Frontal cortex (tissue), 4 donors: ENCODE measurements around the gene NAA16. TPM values are rescaled to one million over a fixed set of nuclear protein-coding genes. Genes with fewer than 3 reads are reported as not detected.
"Not testable (repeated sequence)": the region's sequence is repeated elsewhere in the genome, so short reads cannot be mapped to it uniquely, and the experiment has no call there.

Experiments
- DNase-seq, 2 donors: peaks; one replicate each; pipeline ENCODE4 v3.0.0; 2012; ENCODE audit warnings: low spot score in 2 of 2
- FAIRE-seq: peaks from 2 replicates; lab custom pipeline; 2012; peaks lifted over from hg19 to GRCh38; lab: Jason Lieb, UNC
- total RNA-seq: library from RNA; depleted of rRNA; stranded (reverse); fragments of >200 nt; gene quantifications from one replicate; pipeline ENCODE4 v1.2.3, GENCODE V29; 2014
- donor health status: control.
- donor health status: control.
- donor health status: control.

Gene NAA16
- total RNA-seq, 1 donor from 2014 or later: 61.1 TPM

DNA sequence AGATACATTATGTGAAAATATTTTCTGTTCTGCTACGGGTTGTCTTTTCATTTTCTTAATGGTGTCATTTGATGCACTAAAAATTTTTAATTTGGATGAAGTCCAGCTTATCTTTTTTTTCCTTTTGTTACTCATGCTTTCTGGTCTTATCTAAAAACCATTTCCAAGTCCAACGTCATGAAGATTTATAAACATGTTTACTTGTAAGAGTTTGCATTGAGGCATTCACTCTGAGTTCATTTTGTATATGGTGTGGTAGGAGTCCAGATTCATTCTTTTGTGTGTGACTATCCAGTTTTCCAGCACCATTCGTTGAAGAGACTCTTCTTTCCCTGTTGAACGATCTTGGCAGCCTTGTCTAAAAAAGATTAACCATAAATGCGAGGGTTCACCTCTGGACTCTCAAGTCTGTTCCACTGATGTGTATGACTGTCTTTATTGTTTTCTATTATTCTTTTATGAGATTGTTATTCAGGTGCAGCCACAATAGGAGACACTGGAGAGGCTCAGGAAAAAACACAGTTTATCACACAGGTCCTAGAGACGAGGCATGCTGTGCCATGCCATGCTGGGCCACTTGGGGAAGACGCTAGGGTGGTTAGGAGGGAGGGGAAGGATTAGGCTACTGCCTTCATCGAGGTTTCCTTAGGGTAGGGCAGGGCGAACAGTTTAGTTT lies 35.0 kb downstream of the NAA16 start:
- no peak for FAIRE-seq
- DNase-seq: no peak

DNA sequence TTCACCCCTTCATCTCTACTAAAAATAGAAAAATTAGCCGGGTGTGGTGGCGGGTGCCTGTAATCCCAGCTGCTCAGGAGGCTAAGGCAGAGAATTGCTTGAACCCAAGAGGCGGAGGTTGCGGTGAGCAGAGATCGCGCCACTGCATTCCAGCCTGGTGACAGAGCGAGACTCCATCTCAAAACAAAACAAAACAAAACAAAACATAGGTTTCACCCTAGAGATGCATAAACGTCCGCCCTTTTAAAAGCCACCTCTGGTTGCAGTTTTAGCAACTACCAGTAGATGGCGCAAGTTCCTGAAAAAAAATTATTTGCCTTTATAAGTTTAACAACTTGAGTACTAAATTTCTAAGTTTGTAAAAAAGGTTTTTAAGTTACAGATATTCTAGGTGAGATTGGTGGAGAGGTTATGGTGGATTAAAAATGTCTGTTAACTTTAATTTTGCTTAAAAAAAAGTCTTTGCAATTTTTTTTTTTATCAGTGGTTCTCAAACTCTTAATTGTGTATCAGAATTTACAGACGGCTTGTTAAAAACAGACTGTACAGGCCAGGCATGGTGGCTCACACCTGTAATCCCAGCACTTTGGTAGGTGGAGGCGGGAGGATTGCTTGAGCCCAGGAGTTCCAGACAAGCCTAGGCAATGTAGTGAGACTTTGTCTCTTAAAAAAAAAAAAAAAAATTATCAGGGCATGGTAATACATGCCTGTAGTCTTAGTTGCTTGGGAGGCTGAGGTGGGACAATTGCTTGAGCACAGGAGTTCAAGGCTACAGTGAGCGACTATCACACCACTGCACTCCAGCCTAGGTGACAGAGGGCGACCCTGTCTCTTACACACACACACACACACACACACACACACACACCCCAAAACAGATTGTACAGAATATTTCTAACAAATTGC lies 42.1 kb downstream of the NAA16 start:
- DNase-seq (peak in 1 of 2 donors; percentile 24), FAIRE-seq (peak; percentile 88)

DNA sequence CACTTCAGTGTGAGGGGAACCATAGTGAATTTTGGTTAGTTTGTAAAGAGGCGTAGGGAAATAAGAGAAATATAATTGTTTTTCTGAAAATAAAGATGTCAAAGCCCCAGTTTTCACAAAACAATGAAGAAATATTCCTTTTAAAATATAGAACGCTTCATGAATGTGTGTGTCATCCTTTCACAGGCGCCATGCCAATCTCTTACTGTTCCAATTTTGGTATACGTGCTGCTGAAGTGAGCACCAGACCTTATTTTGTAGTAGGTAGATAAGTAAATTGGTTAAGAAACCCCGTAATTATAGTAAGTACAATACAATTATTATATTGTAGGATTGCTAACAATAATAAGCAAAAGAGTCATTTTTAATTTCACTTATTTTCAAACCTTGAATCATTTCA lies 43.3 kb downstream of the NAA16 start:
- FAIRE-seq: no peak
- DNase-seq: no peak

DNA sequence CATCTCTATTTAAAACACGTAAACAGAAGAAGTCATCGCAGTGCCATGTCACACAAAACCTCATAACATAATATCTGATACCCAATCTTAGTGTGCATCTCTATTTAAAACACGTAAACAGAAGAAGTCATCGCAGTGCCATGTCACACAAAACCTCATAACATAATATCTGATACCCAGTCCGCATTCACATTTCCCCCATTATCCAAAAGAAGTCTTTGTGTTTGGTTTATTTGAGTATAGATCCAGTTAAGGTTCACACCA lies 45.2 kb downstream of the NAA16 start:
- DNase-seq, FAIRE-seq: not testable (repeated sequence)

DNA sequence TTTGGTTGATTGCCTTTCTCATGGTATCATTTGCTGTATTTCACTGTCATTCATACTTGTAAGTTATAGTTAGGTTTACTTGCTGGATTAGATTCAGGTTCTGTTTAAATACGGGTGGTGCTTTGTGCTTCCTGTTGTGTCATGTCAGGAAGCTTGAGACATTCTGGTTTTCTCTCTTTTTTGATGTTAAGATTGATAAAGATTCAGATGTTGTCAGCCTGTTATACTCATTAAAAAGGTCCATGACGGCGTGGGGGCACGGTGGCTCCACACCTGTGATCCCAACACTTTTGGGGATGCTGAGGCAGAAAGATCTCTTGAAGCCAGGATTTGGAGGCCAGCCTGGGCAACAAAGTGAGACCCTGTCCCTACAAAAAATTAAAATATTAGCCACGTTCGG lies 45.7 kb downstream of the NAA16 start:
- no peak for DNase-seq
- FAIRE-seq: no peak

DNA sequence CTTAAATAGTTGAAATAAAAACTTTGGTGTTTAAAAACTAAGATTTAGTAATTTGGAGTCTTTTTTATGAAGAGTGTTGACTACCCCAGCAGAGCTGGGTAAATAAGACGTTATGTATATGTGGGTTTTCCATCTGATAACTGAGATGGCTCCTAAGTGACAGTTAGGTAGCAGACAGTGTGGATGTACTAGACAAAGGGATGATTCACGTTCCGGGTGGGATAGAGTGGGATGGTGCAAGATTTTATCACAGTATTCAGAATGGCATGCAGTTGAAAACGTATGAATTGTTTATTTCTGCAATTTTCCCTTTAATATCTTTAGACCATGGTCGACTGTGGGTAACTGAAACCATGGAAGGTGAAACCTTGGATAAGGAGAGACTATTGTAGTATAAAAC lies 50.4 kb downstream of the NAA16 start:
- no peak for FAIRE-seq
- no peak for DNase-seq

DNA sequence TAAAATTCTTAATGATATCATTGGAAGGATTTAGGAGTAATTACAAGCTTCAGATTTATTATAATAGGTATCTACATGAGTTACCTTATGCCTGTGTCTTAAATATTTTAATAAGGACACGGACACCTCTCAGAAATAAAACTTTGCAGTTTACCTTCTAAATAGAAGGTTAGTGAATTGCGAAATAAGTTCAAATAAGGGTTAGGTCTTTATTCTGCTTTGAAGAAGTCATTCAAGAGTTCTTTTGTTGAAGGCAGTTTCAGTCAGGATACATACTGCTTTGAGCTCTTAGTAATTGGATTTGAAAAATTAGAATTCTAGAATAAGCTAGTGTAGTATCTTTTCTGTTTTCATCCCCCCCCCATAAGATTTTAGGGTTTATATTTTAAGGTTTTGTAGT lies 53.0 kb downstream of the NAA16 start:
- FAIRE-seq: no peak
- DNase-seq: no peak

DNA sequence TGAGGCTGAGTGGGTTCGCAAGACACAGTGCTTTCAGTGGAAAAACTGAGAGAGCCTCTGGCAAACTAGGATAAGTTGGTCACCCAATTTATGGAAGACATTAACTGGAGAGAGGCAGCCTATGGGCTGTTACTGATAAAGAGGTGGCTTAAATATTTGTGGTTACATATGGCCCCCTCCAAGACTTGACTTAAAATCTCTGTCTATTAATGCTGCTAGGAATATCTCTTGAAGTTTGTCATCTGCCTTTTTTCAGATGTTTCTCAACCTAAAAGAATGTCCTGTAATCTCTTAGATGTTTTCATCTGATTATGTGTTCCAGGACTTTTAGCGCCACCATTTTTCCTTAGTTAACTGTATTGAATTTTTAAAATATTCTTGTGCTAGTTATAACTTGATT lies 54.6 kb downstream of the NAA16 start:
- no peak for DNase-seq
- no peak for FAIRE-seq

DNA sequence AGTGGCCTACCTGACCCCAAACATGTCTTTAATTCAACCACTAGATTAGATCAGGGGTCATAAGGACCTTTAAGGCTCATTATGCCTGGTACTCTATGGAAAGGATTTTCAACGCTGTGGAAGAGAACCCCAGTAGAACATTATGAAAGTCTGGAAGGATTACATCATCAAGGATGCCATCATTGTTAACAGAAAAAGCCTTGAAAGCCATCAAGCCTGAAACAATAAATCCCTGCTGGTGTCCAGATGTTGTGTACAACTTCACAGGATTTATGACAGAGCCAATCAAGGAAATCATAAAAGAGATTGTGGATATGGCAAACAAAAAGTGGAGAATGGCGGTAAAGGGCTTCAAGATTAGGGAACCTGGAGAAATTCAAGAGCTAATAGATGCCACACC lies 59.7 kb downstream of the NAA16 start:
- FAIRE-seq (no peak), DNase-seq (no peak)

DNA sequence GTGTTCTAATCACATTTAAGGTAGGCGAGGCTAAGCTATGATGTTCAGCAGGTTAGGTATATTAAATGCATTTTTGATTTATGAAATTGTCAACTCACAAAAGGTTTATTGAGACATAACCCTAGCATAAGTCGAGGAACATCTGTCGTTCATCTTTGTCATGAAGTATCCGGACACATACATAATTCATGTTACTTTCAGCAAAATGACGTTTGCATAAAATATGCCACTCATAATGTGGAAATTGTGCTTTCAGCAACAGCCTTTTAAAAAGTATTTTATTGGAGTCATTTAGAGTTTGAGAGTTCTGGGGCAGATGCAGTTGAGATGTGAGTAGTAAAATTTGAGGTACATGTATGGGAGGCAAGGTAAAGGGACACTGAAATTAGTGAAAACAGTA lies 66.4 kb downstream of the NAA16 start:
- DNase-seq (no peak), FAIRE-seq (no peak)

DNA sequence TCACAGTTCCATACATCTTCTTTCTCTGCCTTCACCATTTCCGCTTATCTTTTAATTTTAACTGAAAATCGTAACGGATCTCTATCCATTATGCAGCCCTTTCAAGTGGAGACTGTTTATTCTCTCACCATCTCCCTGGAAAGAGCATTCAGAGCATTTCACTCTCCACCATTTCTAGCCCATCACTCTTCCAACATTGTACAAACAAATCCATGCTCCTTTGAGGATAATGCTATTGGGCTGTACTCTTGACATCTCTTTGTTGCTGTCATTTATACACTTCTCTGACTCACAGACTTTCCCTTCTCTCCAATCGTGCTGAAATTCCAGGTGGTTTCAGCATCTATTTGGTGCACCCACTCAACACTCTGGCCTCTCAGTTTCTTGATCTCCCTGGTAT lies 71.4 kb downstream of the NAA16 start:
- no peak for DNase-seq
- no peak for FAIRE-seq

DNA sequence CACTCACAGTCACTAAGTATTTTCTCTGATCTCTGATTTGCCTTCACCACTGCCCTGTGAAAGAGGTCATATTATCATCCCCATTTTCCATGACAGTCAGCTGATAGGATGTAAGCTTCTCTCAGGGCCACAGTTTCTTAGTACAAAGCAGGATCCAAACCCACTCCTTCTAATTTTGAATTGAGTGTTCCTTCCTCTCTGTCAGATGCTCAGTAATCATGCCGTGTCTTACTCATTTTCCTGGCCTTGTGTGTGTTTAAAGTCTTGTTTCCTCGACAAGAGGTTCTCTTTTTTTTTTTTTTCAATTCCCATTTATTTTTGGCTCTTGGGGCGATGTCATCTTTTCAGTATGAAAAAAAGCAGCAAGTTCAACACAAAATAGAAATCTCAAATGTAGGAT lies 72.3 kb downstream of the NAA16 start:
- DNase-seq (no peak), FAIRE-seq (no peak)

DNA sequence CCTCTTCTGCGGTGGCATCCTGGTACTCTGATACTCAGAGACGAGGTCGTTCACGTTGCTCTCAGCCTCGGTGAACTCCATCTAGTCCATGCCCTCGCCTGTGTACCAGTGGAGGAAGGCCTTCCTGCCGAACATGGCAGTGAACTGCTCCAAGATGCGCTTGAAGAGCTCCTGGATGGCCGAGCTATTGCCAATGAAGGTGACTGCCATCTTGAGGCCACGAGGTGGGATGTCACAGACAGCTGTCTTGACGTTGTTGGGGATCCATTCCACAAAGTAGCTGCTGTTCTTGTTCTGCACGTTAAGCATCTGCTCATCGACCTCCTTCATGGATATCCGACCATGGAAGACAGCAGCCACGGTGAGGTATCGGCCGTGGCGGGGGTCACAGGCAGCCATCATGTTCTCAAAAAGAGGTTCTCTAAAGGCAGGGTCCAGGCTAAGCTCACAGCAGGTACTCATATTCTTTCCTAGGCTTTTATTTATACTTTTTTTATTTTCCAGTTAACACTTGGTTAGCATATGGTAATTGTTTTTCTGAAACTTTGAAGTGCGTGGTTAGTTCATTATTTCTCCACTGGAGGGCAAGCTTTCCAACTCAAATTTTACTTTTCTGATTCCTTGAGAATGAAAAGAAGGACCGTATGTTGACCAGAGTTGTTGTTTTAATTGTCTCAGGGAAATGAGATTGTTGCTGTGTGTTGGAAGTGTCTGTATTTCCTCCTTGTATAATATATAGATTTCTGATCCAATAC lies 73.9 kb downstream of the NAA16 start:
- no peak for FAIRE-seq
- no peak for DNase-seq

DNA sequence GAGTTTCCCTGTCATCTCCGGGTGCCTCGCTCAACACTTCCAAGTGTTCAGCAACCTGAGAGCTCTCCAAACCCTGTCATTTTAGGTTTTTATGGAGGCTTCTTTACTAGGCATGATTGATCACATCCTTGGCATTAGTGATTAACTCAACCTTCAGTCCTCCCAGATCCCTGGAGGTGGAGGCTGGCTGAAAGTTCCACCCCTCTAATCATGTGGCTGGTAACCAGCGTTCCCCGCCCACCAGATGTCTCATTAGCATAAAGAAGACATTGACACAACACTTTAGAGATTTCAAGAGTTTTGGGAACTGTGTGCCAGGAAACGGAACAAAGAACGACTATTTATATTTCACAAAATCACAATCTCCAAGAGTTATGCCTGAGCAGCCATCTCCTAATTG lies 75.1 kb downstream of the NAA16 start:
- DNase-seq: no peak
- FAIRE-seq: no peak

DNA sequence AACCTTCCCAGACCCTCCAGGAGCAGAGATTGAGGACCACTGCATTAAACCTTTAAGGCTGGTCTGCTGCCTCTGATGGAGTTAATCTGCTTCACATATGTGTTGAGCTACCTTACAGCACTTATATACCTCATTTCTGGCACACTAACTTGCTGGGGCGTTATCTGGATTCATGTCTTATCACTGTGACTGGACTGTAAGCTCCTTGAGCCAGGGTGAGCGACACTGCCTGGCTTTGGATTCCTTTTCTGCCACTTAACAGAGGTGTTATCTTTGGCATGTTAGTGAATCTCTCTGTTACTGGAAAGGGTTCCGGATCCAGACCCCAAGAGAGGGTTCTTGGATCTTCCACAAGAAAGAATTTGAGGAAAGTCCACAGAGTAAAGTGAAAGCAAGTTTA lies 76.5 kb downstream of the NAA16 start:
- FAIRE-seq (no peak), DNase-seq (no peak)

DNA sequence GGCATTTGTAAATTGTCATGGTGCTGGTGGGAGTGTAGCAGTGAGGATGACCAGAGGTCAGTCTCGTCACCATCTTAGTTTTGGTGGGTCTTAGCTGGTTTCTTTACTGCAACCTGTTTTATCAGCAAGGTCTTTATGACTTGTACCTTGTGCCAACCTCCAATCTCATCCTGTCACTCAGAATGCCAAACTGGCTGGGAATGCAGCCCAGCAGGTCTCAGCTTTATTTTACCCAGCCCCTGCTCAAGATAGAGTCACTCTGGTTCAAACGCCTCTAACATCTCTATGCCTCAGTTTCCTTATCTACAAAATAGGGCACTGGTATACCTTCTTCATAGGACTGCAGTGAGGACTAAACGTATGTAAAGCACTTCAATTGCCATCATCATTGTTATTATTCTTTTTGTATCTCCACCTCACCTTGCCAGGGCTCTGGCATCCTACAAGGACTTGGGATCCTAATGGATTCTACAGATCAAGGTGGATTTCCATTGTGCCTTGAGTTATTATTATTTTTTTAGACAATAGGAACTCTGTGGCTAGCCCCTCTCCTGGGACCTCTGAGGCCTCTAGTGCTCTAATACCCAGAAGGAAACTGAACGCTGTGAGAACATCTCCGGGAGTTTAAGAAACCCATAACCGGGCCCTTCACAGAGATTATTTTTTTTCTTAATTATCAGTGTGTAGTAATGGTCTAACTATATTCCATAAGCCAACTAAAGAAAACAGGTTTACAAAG lies 77.2 kb downstream of the NAA16 start:
- FAIRE-seq: no peak

DNA sequence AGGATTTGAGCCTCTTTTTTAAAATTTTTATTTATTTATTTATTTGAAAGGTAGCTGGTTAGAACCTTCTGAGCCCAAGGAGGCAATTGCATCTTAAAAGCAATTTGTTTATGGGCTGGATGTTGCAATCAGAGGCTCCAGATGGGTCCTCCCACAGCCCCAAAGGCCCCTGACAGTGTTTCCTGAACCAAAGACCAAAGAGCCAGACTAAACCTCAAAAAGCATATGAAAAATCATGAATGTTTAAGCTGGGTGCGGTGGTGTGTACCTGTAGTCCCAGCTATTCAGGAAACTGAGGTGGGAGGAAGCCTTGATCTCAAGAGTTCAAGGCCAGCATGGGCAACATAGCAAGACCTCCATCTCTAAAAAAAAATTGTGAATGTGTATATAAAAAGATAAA lies 78.5 kb downstream of the NAA16 start:
- FAIRE-seq: no peak
- no peak for DNase-seq

More for the DNA sequence above, 77.2 kb downstream of the NAA16 start:
- DNase-seq: no peak

DNA sequence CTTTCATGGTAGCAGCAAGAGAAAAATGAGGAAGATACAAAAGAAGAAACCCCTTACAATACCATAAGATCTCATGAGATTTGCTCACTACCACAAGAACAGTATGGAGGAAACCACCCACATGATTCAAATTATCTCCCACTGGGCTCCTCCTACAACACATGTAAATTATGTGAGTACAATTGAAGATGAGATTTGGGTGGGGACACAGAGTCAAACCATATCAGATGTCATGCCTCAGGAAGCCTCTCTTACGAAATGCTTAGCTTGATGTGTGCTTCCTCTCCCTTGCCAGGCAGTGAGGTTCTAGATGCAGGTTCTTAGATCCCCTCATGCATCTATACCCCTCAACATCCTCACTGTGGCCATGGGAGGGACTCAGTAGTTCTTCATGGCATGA lies 83.1 kb downstream of the NAA16 start:
- FAIRE-seq: no peak

DNA sequence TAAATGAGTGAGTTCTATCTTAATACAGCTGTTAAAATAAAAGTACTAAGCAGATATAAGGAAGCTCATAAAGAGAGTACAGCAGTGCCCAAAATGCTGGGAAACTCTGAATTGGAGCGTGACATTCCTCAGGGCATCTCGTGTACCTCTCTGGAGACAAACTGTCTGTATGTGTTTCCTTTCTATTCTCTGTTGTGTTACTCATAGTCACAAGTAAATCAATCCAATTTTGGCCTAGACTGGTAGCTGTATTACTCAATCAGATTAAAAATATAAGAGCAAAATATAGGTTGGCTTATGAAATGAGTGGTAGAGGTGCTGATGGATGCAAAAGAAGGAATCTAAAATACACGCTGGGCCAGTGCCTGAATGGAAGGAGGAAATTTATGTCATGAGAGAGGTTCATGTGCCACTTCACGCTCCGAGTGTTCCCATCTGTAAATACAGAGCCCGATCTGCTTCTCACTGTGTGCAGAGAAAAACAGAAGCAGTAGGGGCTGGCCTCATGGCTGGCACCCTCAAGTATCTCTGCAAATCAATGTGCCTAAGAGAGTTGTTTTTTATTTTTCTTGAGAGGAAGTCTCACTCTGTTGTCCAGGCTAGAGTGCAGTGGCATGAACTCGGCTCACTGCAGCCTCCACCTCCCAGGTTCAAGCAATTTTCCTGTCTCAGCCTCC lies 87.6 kb downstream of the NAA16 start:
- DNase-seq (no peak), FAIRE-seq (no peak)

More for the DNA sequence above, 83.1 kb downstream of the NAA16 start:
- DNase-seq: no peak

DNA sequence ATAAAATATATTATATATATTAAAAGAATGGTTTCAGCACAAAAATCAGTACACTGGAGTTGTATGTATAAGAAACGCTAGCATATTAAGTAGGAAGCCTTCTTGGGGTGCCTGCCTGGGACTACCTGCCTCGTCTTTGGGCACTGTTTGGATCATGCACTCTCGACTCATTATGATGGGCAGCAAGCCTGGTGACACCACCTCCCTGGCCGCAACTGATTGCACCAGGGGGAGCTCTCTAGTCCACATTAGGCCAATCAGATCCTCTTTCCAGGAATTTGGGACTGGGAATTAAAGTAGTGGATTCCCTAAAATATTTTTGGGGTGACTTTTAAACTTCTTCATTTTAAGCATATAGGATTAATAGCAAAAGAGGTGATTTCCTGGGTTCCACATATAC lies 90.3 kb downstream of the NAA16 start:
- no peak for DNase-seq

More for the DNA sequence above, 90.3 kb downstream of the NAA16 start:
- FAIRE-seq: no peak
